Fibroblast of skin of scalp (primary cell): ENCODE results near the gene ZNF281.
"Not testable (repeated sequence)": the region's sequence is repeated elsewhere in the genome, so short reads cannot be mapped to it uniquely, and the experiment has no call there.

ENCODE experiments used
- DNase-seq: peaks from one replicate; pipeline ENCODE4 v3.0.0-alpha.2; 2013

ZNF281 gene

GRCh38 chr1:200429221-200429751 lies 19.4 kb upstream of the ZNF281 start:
- DNase-seq: peak; percentile 89

- peak; percentile 82 for DNase-seq
These were observed 18.8 kb upstream of the ZNF281 start for GRCh38 chr1:200428482-200429205.

- no peak for DNase-seq
These were observed 17.9 kb upstream of the ZNF281 start for GRCh38 chr1:200427744-200428143.

- no peak for DNase-seq
These were observed 16.4 kb upstream of the ZNF281 start for GRCh38 chr1:200426196-200426595.

GRCh38 chr1:200423235-200423634 lies 13.4 kb upstream of the ZNF281 start:
- no peak for DNase-seq

GRCh38 chr1:200422211-200422610 lies 12.4 kb upstream of the ZNF281 start:
- DNase-seq: no peak

GRCh38 chr1:200415789-200416593 lies 6.2 kb upstream of the ZNF281 start:
- DNase-seq: peak; percentile 98

GRCh38 chr1:200415227-200415626 lies 5.4 kb upstream of the ZNF281 start:
- DNase-seq: peak; percentile 27

- no peak for DNase-seq
These were observed 4.8 kb upstream of the ZNF281 start for GRCh38 chr1:200414657-200415056.

GRCh38 chr1:200413766-200414165 lies 3.9 kb upstream of the ZNF281 start:
- not testable (repeated sequence) for DNase-seq

- DNase-seq: no peak
These were observed 1.8 kb upstream of the ZNF281 start for GRCh38 chr1:200411406-200412257.

GRCh38 chr1:200410566-200410878 lies 686 bp upstream of the ZNF281 start:
- no peak for DNase-seq

- peak; percentile 36 for DNase-seq
These were observed 554 bp downstream of the ZNF281 start for GRCh38 chr1:200409203-200409760.

- DNase-seq: no peak
These were observed 3.6 kb downstream of the ZNF281 start for GRCh38 chr1:200406161-200406797.

- no peak for DNase-seq
These were observed 4.6 kb downstream of the ZNF281 start for GRCh38 chr1:200405264-200405663.

- no peak for DNase-seq
These were observed 8.1 kb downstream of the ZNF281 start for GRCh38 chr1:200401708-200402107.

- DNase-seq: no peak
These were observed 8.6 kb downstream of the ZNF281 start for GRCh38 chr1:200401263-200401662.

- DNase-seq: no peak
These were observed 9.3 kb downstream of the ZNF281 start for GRCh38 chr1:200400556-200400955.

GRCh38 chr1:200399860-200400259 lies 10.0 kb downstream of the ZNF281 start:
- no peak for DNase-seq

- DNase-seq: no peak
These were observed 11.5 kb downstream of the ZNF281 start for GRCh38 chr1:200398373-200398772.

GRCh38 chr1:200392625-200393185 lies 17.1 kb downstream of the ZNF281 start:
- no peak for DNase-seq

- DNase-seq: no peak
These were observed 18.1 kb downstream of the ZNF281 start for GRCh38 chr1:200391747-200392146.
